Measurements from ENCODE around the gene CTXND1. TPM values are rescaled to one million over a fixed set of nuclear protein-coding genes. Genes with fewer than 3 reads are reported as not detected.

CTXND1 gene
- total RNA-seq, 1 donor from 2014 or later, result 5.6 TPM

GRCh38 chr15:80151576-80151975 is 100.4 kb downstream of the CTXND1 start:
- DNase-seq (ENCODE audit: low spot score), result no peak
- intact Hi-C loops (cut with DNase I), result loop anchor here (5.0 to 10.0 kb wide), 3 partner anchors 89 to 257 kb away; partner anchors contain the start of gene MTHFS

GRCh38 chr15:80151148-80151547 is 100.9 kb downstream of the CTXND1 start:
- no peak for DNase-seq (ENCODE audit: low spot score)
- intact Hi-C loops (cut with DNase I), result loop anchor here (5.0 to 10.0 kb wide), 3 partner anchors 89 to 256 kb away; partner anchors contain the start of gene MTHFS

Other genes starting within 250 kb of the CTXND1 start
- gene ZFAND6, start 192.5 kb downstream of the CTXND1 start, total RNA-seq, result 64.8 TPM
- 25.2 TPM for gene FAH, start 99.2 kb downstream of the CTXND1 start, total RNA-seq
- 4.7 TPM for gene ARNT2, start 152.2 kb upstream of the CTXND1 start, total RNA-seq

All from cardiac septum (tissue), 1 donor.